ENCODE measurements around the gene LRRC1.
A peak's percentile ranks its signal among the peaks of the same experiment; 100 is the strongest.

LRRC1 gene

DNA sequence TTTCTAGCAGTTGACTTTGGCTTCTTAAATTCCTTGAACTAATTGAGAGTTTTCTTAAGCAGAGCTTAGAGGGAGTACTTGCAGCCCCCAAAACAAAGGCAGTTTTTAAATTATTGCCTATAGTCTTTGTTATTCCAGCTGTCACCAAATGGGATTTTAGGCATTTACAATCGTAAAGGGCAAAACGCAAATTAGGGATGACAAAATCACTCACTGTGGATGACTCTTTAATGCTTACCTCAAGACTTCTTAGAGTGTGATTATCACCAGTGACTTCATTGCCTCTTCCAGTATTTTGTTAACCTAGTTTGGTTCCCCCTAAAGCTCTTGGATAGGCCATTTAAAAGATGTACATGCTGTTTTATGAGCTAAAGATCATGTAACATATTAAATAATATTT, 126.8 kb downstream of the LRRC1 start:
- no peak for FAIRE-seq

GRCh38 chr6:53922539-53922981, 127.8 kb downstream of the LRRC1 start:
- FAIRE-seq (no peak), DNase-seq (ENCODE audit: low spot score) (no peak)

More for the DNA sequence above, 126.8 kb downstream of the LRRC1 start:
- DNase-seq (ENCODE audit: low spot score), result no peak

GRCh38 chr6:53924277-53924676, 129.5 kb downstream of the LRRC1 start:
- DNase-seq (ENCODE audit: low spot score), result no peak
- FAIRE-seq, result no peak

GRCh38 chr6:53924821-53925422, 130.1 kb downstream of the LRRC1 start:
- DNase-seq (ENCODE audit: low spot score) (no peak), FAIRE-seq (no peak)

DNA sequence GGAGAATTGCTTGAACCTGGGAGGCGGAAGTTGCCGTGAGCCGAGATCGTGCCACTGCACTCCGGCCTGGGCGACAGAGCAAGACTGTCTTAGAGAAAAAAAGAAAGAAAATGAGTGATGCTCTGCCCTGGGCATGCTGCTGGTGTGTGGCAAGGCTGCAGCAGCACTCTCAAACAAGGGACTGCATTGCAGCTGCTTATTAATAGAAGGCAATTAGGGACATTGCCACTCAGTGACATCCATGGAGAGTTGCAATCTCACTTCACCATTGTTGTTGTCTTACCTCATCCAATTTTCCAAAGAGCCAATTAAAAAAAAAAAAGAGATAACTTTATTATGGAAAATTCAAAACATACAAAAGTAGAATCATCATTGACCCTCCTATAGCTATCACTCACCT, 131.1 kb downstream of the LRRC1 start:
- FAIRE-seq (no peak), DNase-seq (ENCODE audit: low spot score) (no peak)

DNA sequence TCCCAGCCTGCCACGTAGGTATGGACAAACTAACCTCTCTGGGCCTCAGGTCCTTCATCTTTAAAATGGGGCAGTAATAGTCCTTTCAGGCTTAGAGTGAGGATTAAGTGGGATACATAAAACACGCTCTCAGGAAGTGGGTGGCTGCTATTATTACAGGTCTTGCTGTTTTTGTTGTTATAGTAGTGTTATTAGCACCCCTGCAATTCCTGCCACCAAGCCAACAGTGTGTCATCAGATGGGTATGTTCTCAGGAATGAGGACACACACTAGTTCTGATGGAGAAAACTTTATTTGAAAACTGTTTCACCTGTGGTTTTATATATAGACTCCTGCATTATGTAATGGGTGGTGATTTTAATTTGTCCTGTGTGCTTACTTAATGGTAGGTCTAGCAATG, 131.7 kb downstream of the LRRC1 start:
- FAIRE-seq (no peak), DNase-seq (ENCODE audit: low spot score) (peak; percentile 56)

DNA sequence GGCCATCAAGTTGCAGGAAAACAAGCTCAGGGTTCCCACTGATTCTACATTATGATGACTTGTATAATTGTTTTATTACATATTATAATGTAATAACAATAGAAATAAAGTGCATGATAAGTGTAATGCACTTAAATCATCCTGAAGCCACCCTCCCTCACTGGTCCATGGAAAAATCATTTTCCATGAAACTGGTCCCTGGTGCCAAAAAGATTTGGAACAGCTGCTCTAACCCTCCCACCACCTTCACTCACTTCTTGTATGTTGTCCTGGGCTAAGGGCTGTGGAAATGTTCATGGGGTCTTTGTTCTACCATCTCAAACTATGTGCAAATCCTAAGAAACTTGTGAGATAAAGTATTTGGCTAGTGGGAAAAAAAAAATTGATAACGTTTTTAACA, 133.8 kb downstream of the LRRC1 start:
- DNase-seq (ENCODE audit: low spot score), result no peak
- FAIRE-seq, result no peak

- no peak for FAIRE-seq
- DNase-seq (ENCODE audit: low spot score), result no peak
Observed at GRCh38 chr6:53929041-53929820, 134.4 kb downstream of the LRRC1 start.

GRCh38 chr6:53929821-53930120, 135.0 kb downstream of the LRRC1 start:
- FAIRE-seq (no peak), DNase-seq (ENCODE audit: low spot score) (no peak)

DNA sequence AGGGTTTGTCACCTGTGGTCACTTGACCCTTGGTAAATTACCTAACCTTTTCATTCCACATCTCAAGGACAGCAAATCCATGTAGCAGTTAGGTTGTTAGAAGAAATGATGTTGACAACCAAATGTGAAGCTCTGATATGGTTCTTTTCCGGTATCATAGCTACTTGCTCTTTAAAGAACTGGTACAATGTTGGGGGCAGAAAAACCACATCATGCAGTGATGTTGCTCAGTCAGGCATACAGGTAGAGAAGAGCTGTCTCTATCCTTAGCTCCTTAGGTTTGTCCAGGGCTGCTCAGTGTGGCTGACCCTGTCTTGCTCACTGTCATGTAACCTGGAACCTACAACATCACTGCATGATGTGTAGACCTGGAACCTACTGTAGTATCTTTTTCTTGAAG, 135.5 kb downstream of the LRRC1 start:
- no peak for DNase-seq (ENCODE audit: low spot score)
- no peak for FAIRE-seq

GRCh38 chr6:53931086-53931485, 136.3 kb downstream of the LRRC1 start:
- DNase-seq (ENCODE audit: low spot score), result no peak
- no peak for FAIRE-seq

DNA sequence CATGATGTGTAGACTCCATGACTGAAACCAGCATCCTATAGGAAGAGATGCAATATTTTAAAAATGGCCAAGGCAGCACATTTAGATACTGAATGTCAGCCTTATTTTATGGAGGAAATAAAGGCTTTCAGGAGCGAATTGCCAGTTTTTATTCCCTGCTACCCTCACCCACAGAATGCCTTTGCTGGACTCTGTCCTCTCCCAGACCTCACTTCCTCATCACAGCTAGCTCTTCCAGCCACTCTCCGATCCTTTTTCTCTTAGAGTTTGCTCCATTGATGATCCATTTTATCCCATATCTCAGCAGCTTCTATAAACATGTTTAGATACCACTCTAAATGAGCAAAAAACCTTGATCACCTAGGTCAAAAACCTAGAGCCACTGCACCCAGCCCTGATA, 137.7 kb downstream of the LRRC1 start:
- FAIRE-seq (no peak), DNase-seq (ENCODE audit: low spot score) (no peak)

DNA sequence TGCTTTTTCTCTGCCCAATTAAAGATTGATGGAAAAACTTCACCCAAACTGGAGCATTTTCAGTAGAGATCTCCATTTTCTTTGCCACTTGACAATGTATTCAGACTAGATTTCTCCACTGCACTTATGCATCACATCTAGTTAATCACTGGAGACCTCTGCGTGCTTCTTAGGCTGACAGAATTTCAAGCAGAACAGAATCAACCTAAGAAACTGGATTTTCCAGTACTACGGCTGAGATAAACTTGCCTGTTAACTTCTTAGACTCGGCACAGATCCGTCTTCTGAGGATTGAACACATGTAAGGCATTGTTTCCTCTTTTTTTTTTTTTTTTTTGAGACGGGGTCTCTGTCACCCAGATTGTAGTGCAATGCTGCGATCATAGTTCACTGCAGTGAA, 139.2 kb downstream of the LRRC1 start:
- DNase-seq (ENCODE audit: low spot score), result no peak
- no peak for FAIRE-seq

GRCh38 chr6:53937461-53937860, 142.7 kb downstream of the LRRC1 start:
- no peak for FAIRE-seq
- no peak for DNase-seq (ENCODE audit: low spot score)

DNA sequence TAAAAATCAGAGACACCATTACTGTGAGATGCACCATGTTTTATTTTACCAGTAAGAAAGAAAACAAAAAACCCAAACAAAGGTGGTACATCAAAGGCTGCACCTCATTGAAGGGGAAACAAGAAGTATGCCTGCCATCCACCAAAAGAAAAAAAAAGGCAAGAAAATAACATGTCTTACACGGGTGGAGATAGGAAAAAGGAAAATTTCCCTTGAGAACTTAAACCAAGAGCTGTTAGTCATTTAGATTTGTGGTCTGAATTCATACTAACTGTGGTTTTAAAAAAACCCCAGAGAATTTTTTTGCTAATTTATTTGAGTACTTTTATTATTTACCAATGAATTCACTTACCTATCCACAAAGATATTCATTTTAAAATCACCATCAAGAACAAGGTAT, 144.0 kb downstream of the LRRC1 start:
- DNase-seq (ENCODE audit: low spot score) (no peak), FAIRE-seq (peak; percentile 84)

DNA sequence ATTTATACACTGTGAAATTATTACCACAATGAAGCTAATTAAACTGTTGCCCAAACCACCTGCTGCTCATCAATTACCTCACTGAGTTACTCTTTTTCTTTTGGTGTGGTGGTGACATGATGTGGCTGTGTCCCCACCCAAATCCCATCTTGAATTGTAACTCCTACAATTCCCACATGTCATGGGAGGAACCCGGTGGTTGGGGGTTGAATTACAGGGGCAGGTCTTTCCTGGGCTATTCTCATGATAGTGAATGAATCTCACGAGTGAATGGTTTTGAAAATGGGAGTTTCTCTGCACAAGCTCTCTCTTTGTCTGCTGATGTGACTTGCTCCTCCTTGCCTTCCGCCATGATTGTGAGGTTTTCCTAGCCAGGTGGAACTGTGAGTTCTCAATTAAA, 145.0 kb downstream of the LRRC1 start:
- no peak for DNase-seq (ENCODE audit: low spot score)
- no peak for FAIRE-seq

DNA sequence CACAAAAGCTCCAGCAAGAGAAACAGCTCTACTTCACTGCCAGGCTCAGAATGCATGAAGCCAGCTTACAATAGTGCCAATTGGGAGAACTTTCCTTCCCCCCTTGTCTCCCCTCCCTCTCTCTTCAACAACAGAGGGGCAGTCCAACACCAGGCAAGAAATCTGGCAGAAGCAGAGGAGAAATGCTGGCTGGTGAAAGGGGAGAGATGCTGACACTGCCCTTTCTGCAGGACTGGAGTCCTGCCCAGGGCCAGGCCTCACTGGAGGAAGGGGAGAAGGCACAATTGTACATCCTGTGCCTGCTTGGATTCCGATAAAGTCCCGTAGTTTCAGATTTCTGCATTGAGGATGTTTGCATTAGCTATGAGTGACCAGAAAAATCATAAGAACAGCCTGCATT, 148.6 kb downstream of the LRRC1 start:
- no peak for FAIRE-seq
- no peak for DNase-seq (ENCODE audit: low spot score)

- DNase-seq (ENCODE audit: low spot score) (no peak), FAIRE-seq (no peak)
Observed at GRCh38 chr6:53944091-53944490, 149.3 kb downstream of the LRRC1 start.

GRCh38 chr6:53944543-53944942, 149.7 kb downstream of the LRRC1 start:
- FAIRE-seq, result no peak
- DNase-seq (ENCODE audit: low spot score), result no peak

GRCh38 chr6:53945765-53946407, 151.1 kb downstream of the LRRC1 start:
- no peak for FAIRE-seq

GRCh38 chr6:53947780-53948179, 153.0 kb downstream of the LRRC1 start:
- no peak for FAIRE-seq
- DNase-seq (ENCODE audit: low spot score), result no peak

More at GRCh38 chr6:53945765-53946407, 151.1 kb downstream of the LRRC1 start:
- no peak for DNase-seq (ENCODE audit: low spot score)

- no peak for FAIRE-seq
- no peak for DNase-seq (ENCODE audit: low spot score)
Observed at GRCh38 chr6:53951383-53951782, 156.6 kb downstream of the LRRC1 start.
